Body of pancreas (tissue), 4 donors: ENCODE results near the gene CMKLR1.

Source experiments
- CTCF ChIP-seq, 7 experiments: fragments of 450-650 bp in 4 of 7; fragments of 200-600 bp in 3 of 7; sonication (generic) in 3 of 7; IDR thresholded peaks; one replicate each; pipeline ENCODE4 v1.5.1; 2016 to 2019; ENCODE audit warnings: antibody characterized with exemption in 7 of 7
- POLR2A ChIP-seq, 3 donors: fragments of 450-650 bp; IDR thresholded peaks; one replicate each; pipeline ENCODE4 v1.6.1; 2016; ENCODE audit warnings: antibody characterized with exemption in 3 of 3, mild to moderate bottlenecking in 2 of 3

DNA sequence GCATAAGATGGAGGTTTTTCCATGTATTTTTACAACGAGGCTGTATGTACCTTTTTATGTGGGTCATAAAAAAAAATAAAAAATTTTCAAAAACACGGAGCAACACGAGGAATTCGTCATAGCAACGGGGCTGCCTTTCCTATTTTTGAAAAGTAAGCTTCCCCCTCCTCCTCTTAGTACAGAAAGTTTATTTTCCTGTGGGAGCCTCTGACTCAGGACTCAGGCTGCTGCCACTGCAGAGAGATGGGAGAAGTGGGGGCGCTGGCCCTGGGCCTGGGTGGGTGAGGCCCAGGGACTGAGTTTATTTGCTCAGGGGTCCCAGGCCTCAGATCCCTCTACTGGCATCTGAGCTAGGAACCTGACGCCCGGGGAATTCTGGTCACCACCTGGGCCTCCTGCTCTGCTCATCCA lies 10.2 kb upstream of the CMKLR1 start:
- no peak for TF ChIP-seq CTCF (IDR thresholded peaks at IDR 0.05)
- TF ChIP-seq POLR2A (IDR thresholded peaks at IDR 0.05): no peak
